Measurements from ENCODE around the gene TCF4.

Gene TCF4

DNA sequence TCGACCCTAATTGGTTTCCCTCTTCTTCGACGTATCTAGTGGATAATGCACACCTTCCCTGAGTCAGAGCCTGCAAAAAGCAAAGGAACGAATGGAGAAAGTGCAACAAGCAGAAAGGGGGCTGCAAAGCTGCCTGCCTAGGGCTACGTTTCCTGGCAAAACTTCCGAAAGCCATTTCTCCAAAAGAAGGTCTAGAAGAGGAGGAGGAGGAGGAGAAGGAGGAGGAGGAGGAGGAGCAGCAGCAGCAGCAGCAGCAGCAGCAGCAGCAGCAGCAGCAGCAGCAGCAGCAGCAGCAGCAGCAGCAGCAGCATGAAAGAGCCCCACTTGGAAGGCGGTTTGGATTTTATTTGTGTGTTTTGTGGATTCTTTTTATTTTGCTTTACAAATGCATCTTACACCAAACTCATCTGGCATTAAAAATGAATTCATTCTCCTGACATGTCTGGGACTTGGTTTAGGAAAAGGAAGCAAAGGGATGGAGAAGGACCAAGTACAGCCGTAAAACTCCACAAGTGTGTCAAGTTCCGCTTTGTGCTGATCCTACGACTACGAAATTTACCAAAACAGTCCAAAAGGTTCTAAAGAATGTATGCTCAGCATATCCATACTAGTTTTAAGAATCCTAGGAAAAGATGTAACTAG is 2.0 kb downstream of the TCF4 start:
- Histone ChIP-seq H3K9ac (ENCODE audit: low read length) (peak overlapping the region; percentile 41), H3K9me3 (ENCODE audit: control insufficient read depth, insufficient read depth, low read depth, low read length) (no peaks in the 10 kb centered on the region), H3K27ac (ENCODE audit: low read depth, low read length) (0 out of 2 replicates have a peak overlapping the region, but pooled peaks have one; percentile 10), H3K27me3 (ENCODE audit: control insufficient read depth, insufficient read depth, low read length) (no peaks in the 10 kb centered on the region), H3K36me3 (ENCODE audit: control insufficient read depth, insufficient read depth, low read length) (peaks cover 16% of the 10 kb centered on the region), H3K4me3 (ENCODE audit: low read depth, low read length) (peak overlapping the region; percentile 72), H3K4me1 (ENCODE audit: control insufficient read depth, insufficient read depth, low read length) (peaks cover 56% of the 10 kb centered on the region)

DNA sequence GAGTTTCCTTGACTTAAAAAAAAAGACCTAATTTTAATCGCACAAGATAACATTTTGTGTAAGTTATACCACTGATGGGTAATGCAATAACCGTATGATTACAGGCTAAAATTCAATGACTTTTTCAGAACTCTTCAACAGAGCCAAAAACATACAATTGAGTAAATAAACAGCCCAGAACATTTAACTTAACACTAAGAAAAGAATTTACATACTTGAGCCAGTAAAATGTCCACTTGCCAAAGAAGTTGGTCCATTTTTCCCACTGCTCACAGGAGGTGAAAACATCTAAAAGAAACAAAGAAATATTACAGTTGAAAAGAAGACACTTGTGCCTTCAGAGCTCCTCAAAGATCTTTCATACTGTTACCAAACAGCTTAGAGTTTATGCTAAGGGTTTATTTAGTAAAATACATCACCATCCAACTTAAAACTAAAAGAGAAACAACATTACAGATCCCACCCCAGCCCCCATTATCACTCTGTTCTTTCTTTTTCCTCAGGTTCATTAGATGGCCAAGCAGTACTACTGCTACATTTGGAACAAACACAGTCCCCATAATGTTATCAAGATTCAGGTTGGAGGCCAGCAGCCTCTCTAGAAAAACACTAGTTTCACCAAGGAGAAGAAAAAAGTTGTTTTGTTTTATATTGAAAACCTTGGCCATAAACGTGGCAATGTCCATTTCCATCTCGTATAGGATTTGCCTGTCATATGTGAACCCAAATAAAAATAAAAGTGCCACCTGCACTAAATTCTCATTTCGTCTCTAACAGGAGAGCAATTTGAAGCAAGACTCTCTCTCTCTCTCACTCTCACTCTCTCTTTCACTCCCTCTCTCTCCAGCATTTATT is 2.7 kb downstream of the TCF4 start:
- no peaks in the 10 kb centered on the region for H3K9me3 ChIP-seq (ENCODE audit: control insufficient read depth, insufficient read depth, low read depth, low read length)
- H3K27me3 ChIP-seq (ENCODE audit: control insufficient read depth, insufficient read depth, low read length) = no peaks in the 10 kb centered on the region
- H3K27ac ChIP-seq (ENCODE audit: low read depth, low read length) = peak overlapping the region; percentile 10; the same call in 1 of the 2 replicates
- peak overlapping the region; percentile 41 for H3K9ac ChIP-seq (ENCODE audit: low read length)
- H3K36me3 ChIP-seq (ENCODE audit: control insufficient read depth, insufficient read depth, low read length) = peaks cover 16% of the 10 kb centered on the region
- peaks cover 62% of the 10 kb centered on the region for H3K4me1 ChIP-seq (ENCODE audit: control insufficient read depth, insufficient read depth, low read length)
- H3K4me3 ChIP-seq (ENCODE audit: low read depth, low read length) = peak overlapping the region; percentile 72

DNA sequence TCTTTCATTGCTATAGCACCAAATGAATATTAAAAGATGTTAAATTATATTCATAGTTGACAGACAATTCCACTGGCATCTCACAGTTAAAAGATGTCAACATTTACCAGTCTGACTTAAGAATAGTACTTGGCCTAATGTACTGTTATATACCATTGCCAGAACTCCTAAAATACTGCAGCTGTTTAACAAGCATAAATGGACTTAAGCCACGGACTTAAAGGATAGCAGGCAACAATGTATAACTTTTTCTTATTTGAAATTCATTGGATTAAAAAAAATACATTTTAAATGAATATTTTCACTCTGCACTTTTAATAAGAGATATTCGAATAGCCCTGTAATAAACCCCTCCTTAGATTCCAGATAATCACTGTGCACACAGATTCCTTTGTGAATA is 3.8 kb downstream of the TCF4 start:
- no peak overlapping the region for H3K27ac ChIP-seq (ENCODE audit: low read depth, low read length)
- H3K27me3 ChIP-seq (ENCODE audit: control insufficient read depth, insufficient read depth, low read length) = no peaks in the 10 kb centered on the region
- peaks cover 68% of the 10 kb centered on the region for H3K4me1 ChIP-seq (ENCODE audit: control insufficient read depth, insufficient read depth, low read length)
- no peaks in the 10 kb centered on the region for H3K9me3 ChIP-seq (ENCODE audit: control insufficient read depth, insufficient read depth, low read depth, low read length)
- no peak overlapping the region for H3K9ac ChIP-seq (ENCODE audit: low read length)
- H3K36me3 ChIP-seq (ENCODE audit: control insufficient read depth, insufficient read depth, low read length) = peaks cover 22% of the 10 kb centered on the region
- H3K4me3 ChIP-seq (ENCODE audit: low read depth, low read length) = peak overlapping the region; percentile 72; the same call in 1 of the 2 replicates

DNA sequence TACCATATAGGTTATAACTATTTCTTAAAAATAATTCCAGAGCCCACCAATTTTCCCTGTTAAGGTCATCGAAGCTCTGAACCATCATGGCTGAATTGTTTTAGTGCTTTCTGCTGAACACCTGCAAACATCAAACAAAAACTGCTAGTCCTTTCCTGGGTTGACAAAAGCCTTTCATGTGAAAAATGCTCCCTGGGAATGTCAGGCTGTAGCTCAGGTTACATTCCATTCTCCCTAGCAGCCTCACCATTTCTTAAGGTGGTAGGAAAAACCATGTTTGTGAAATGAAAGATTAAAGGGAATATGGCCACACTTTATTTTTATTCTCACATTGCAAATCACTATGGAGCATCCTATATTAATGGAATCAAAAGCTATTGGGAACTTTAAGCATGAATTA is 5.7 kb downstream of the TCF4 start:
- Histone ChIP-seq H3K4me3 (ENCODE audit: low read depth, low read length) (peak overlapping the region; percentile 27; the same call in 1 of the 2 replicates), H3K9ac (ENCODE audit: low read length) (no peak overlapping the region), H3K4me1 (ENCODE audit: control insufficient read depth, insufficient read depth, low read length) (peaks cover 79% of the 10 kb centered on the region), H3K27me3 (ENCODE audit: control insufficient read depth, insufficient read depth, low read length) (no peaks in the 10 kb centered on the region), H3K27ac (ENCODE audit: low read depth, low read length) (peak overlapping the region; percentile 61), H3K36me3 (ENCODE audit: control insufficient read depth, insufficient read depth, low read length) (peaks cover 22% of the 10 kb centered on the region), H3K9me3 (ENCODE audit: control insufficient read depth, insufficient read depth, low read depth, low read length) (no peaks in the 10 kb centered on the region)

DNA sequence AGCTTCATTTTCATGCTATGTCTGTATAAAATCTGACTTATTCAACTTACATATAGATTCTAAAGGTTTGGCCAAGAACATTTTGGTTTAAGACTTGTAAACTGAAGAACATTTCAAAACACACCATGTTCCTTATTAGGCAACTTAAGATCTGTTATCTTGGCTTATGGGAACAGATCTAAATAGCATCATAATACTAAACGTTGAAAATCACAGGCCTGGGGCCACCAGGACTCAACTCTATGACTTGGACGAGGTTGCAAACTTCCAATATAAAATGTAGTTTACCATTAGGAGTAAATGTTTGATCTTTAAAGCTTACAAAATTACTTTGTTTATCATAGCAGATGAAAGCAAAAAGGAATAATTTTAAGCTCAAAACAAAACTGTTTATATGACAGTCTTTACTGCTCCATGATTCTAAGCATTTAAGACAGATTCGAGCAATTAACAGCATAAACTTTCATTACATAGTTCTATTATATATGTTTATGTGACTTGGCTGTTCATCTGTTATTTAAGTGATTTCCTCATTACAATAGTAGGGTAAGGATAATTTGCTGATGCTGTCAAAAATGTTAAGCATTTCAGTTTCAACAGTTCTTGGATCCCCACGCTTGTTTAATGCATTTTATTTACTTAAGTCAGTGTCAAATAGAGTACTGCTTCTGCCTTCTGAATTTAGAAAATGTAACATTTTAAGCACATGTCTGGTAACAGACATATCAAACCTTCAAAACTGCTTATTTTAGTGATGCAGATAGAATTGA is 8.3 kb downstream of the TCF4 start:
- no peaks in the 10 kb centered on the region for H3K9me3 ChIP-seq (ENCODE audit: control insufficient read depth, insufficient read depth, low read depth, low read length)
- H3K4me1 ChIP-seq (ENCODE audit: control insufficient read depth, insufficient read depth, low read length) = peaks cover 63% of the 10 kb centered on the region
- H3K4me3 ChIP-seq (ENCODE audit: low read depth, low read length) = no peak overlapping the region
- H3K36me3 ChIP-seq (ENCODE audit: control insufficient read depth, insufficient read depth, low read length) = peaks cover 15% of the 10 kb centered on the region
- no peak overlapping the region for H3K27ac ChIP-seq (ENCODE audit: low read depth, low read length)
- H3K27me3 ChIP-seq (ENCODE audit: control insufficient read depth, insufficient read depth, low read length) = no peaks in the 10 kb centered on the region
- H3K9ac ChIP-seq (ENCODE audit: low read length) = no peak overlapping the region

DNA sequence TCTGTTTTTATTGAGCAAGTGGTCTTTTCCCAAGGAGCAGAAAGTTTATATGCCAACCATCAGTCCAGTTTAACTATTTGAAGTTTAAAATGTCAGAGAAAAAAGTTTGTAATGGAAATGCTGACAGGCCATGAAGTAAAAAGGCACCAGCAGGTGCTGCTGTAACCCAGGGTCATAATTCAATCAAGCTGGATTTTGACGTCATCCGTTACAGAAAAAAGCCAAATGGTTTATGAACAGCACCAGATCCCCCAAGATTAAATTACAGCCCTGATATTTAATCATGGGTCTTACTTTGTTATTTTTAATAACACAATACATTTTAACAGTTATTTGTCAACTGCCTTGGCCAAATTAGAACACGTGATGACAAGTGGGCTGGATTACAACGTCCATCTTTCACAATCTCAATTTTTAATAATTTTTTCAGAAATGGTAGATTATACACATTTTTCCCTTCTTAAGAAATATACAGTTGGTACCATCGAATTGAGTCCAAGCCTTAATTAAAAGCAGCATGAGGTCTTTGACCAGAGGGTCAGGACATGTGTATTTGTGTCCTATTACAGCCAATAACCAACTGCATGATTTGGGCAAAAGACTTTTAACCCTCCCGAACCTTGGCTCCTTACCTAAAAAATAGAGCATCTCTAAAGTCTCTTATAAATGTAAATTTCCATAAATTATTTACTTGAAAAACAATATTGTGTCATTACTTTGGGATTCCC is 10.0 kb downstream of the TCF4 start:
- peaks cover 7% of the 10 kb centered on the region; the same call in 1 of the 2 replicates for H3K36me3 ChIP-seq (ENCODE audit: control insufficient read depth, insufficient read depth, low read length)
- peaks cover 57% of the 10 kb centered on the region for H3K4me1 ChIP-seq (ENCODE audit: control insufficient read depth, insufficient read depth, low read length)
- H3K4me3 ChIP-seq (ENCODE audit: low read depth, low read length) = no peak overlapping the region
- H3K27me3 ChIP-seq (ENCODE audit: control insufficient read depth, insufficient read depth, low read length) = no peaks in the 10 kb centered on the region
- H3K9me3 ChIP-seq (ENCODE audit: control insufficient read depth, insufficient read depth, low read depth, low read length) = no peaks in the 10 kb centered on the region
- H3K9ac ChIP-seq (ENCODE audit: low read length) = no peak overlapping the region
- H3K27ac ChIP-seq (ENCODE audit: low read depth, low read length) = no peak overlapping the region

DNA sequence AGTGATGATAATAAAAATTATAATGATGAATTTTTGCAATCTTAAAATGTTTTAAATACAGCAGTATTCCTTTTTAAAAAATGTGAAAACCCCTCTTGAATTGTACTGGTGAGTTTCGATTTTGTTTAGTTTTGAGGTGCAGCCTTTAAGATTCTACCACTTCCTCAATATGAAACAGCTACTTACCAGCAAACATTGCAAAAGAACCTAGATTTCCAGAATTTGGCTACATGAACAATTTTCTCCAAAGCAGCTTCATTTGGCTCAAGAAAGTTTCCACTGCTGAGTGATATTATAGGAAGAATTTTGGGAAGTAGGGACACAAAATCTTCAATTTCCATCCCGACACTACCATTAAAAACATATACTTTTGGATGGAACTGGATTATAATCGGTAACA is 12.0 kb downstream of the TCF4 start:
- Histone ChIP-seq H3K27ac (ENCODE audit: low read depth, low read length) (no peak overlapping the region), H3K27me3 (ENCODE audit: control insufficient read depth, insufficient read depth, low read length) (no peaks in the 10 kb centered on the region), H3K4me3 (ENCODE audit: low read depth, low read length) (no peak overlapping the region), H3K9me3 (ENCODE audit: control insufficient read depth, insufficient read depth, low read depth, low read length) (no peaks in the 10 kb centered on the region), H3K36me3 (ENCODE audit: control insufficient read depth, insufficient read depth, low read length) (peaks cover 7% of the 10 kb centered on the region; the same call in 1 of the 2 replicates), H3K9ac (ENCODE audit: low read length) (no peak overlapping the region), H3K4me1 (ENCODE audit: control insufficient read depth, insufficient read depth, low read length) (peaks cover 45% of the 10 kb centered on the region)

DNA sequence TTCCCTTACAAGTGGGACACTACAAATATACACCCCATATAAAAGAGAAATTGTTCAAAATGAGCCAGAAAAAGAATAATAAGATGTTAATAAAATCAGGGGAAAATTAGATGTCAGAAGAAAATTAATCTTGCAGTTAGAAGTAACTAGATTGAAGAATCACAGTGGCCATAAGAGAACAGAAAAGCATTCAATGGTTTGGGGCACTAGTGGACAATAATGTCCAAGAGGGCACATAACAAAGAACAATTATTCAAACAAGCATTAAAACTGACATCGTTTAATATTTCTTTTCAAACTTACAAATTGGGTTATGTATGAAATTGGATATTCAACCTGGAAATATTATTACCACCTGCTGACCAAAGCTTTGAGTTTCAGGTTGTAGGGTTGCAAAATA is 12.9 kb downstream of the TCF4 start:
- Histone ChIP-seq H3K27ac (ENCODE audit: low read depth, low read length) (no peak overlapping the region), H3K9ac (ENCODE audit: low read length) (no peak overlapping the region), H3K4me1 (ENCODE audit: control insufficient read depth, insufficient read depth, low read length) (peaks cover 37% of the 10 kb centered on the region), H3K9me3 (ENCODE audit: control insufficient read depth, insufficient read depth, low read depth, low read length) (no peaks in the 10 kb centered on the region), H3K36me3 (ENCODE audit: control insufficient read depth, insufficient read depth, low read length) (peaks cover 5% of the 10 kb centered on the region; the same call in 1 of the 2 replicates), H3K4me3 (ENCODE audit: low read depth, low read length) (no peak overlapping the region), H3K27me3 (ENCODE audit: control insufficient read depth, insufficient read depth, low read length) (no peaks in the 10 kb centered on the region)

DNA sequence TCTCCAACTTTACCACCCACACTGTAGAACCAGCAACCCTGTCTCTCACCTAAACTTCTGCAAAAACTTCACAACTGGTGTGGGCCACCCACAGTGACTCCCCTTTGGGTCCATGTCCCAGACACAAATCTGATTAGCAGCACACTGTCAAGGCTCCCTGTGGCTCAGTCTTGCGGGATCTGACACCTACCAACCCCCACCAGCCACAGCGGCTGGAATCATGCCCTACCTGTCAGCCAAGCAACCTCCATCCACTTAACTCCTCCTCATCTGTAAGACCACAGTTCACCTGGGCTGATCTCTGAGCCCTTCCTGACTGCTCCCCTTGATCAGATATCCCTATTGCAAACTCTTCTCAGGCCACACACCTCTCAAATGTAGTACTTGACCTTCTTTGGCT is 14.6 kb downstream of the TCF4 start:
- Histone ChIP-seq H3K4me3 (ENCODE audit: low read depth, low read length) (no peak overlapping the region), H3K27me3 (ENCODE audit: control insufficient read depth, insufficient read depth, low read length) (no peaks in the 10 kb centered on the region), H3K9me3 (ENCODE audit: control insufficient read depth, insufficient read depth, low read depth, low read length) (no peaks in the 10 kb centered on the region), H3K36me3 (ENCODE audit: control insufficient read depth, insufficient read depth, low read length) (no peaks in the 10 kb centered on the region; the same call in 1 of the 2 replicates), H3K4me1 (ENCODE audit: control insufficient read depth, insufficient read depth, low read length) (peaks cover 25% of the 10 kb centered on the region), H3K9ac (ENCODE audit: low read length) (no peak overlapping the region), H3K27ac (ENCODE audit: low read depth, low read length) (no peak overlapping the region)

DNA sequence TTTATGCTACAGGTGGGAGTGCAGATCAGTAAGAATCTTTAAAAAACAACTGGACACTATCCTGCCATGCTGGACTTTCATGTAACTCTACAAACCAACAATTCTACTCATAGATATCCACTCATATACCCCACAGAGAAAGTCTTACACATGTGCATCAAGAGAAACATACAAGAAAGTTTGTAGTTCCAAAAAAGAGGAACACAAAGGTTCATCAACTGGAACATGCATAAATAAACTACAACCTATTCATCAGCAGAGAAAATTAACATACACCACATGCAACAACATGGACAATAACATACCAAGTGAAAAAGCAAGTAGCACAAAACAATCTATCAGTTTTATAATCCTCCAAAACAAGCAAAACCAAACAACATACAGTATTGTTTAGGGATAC is 17.0 kb downstream of the TCF4 start:
- H3K27me3 ChIP-seq (ENCODE audit: control insufficient read depth, insufficient read depth, low read length) = no peaks in the 10 kb centered on the region
- H3K36me3 ChIP-seq (ENCODE audit: control insufficient read depth, insufficient read depth, low read length) = peaks cover 11% of the 10 kb centered on the region; the same call in 1 of the 2 replicates
- no peak overlapping the region for H3K4me3 ChIP-seq (ENCODE audit: low read depth, low read length)
- H3K9ac ChIP-seq (ENCODE audit: low read length) = no peak overlapping the region
- H3K27ac ChIP-seq (ENCODE audit: low read depth, low read length) = no peak overlapping the region
- H3K4me1 ChIP-seq (ENCODE audit: control insufficient read depth, insufficient read depth, low read length) = peaks cover 18% of the 10 kb centered on the region
- peaks cover 3% of the 10 kb centered on the region; the same call in 1 of the 2 replicates for H3K9me3 ChIP-seq (ENCODE audit: control insufficient read depth, insufficient read depth, low read depth, low read length)

Data from HUES6 (cell line).